GM12872 (cell line): ENCODE measurements around the gene ZSCAN31.

Source experiments
- CTCF ChIP-seq: IDR thresholded peaks from 3 replicates; pipeline ENCODE4 v1.5.1; 2011; ENCODE audit warnings: low read depth, mild to moderate bottlenecking, low read length, moderate library complexity; ENCODE audit not compliant: insufficient read depth

Gene ZSCAN31

GRCh38 chr6:28371706-28372451, 35.9 kb upstream of the ZSCAN31 start:
- TF ChIP-seq CTCF: no peak

GRCh38 chr6:28371280-28371679, 35.3 kb upstream of the ZSCAN31 start:
- TF ChIP-seq CTCF: no peak

GRCh38 chr6:28370440-28370839, 34.5 kb upstream of the ZSCAN31 start:
- no peak for TF ChIP-seq CTCF

- TF ChIP-seq CTCF: no peak
These were observed 33.5 kb upstream of the ZSCAN31 start for GRCh38 chr6:28369463-28369862.

- no peak for TF ChIP-seq CTCF
These were observed 32.6 kb upstream of the ZSCAN31 start for GRCh38 chr6:28368522-28368921.

GRCh38 chr6:28360961-28361360, 25.0 kb upstream of the ZSCAN31 start:
- no peak for TF ChIP-seq CTCF

GRCh38 chr6:28357036-28357435, 21.1 kb upstream of the ZSCAN31 start:
- TF ChIP-seq CTCF: no peak

- no peak for TF ChIP-seq CTCF
These were observed 20.7 kb upstream of the ZSCAN31 start for GRCh38 chr6:28356666-28357020.
